NCI-H187 (cell line): ENCODE measurements around the gene SCAMP1.
"Not testable (repeated sequence)": the region's sequence is repeated elsewhere in the genome, so short reads cannot be mapped to it uniquely, and the experiment has no call there.

Source experiments
- DNase-seq, 2 experiments: peaks; one replicate each; lab custom pipeline; 2025; lab: John Stamatoyannopoulos, UW

Gene SCAMP1

DNA sequence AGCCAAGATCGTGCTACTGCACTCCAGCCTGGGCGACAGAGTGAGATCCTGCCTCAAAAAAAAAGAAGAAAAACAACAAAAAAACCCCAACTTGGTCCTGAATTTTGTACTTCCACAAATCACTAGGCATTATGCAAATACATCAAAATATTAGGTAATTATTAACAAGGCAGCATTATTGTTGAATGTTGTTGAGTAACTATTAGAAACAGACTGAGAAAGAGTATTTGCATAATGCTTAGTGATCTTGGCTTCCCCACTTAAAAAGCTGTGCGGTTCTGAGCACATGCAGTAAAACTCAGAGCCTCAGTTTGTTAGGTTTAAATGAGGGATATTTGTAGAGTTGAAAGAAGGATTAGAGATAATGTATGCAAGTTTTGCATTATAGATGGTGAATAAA is 64.2 kb downstream of the SCAMP1 start:
- DNase-seq: no peak

GRCh38 chr5:78429332-78429980 is 69.0 kb downstream of the SCAMP1 start:
- DNase-seq: no peak

GRCh38 chr5:78430866-78431265 is 70.4 kb downstream of the SCAMP1 start:
- DNase-seq: no peak

- no peak for DNase-seq
These were observed 73.6 kb downstream of the SCAMP1 start for GRCh38 chr5:78433972-78434371.

- no peak for DNase-seq
These were observed 87.5 kb downstream of the SCAMP1 start for GRCh38 chr5:78447775-78448424.

GRCh38 chr5:78449103-78449502 is 88.7 kb downstream of the SCAMP1 start:
- no peak for DNase-seq

DNA sequence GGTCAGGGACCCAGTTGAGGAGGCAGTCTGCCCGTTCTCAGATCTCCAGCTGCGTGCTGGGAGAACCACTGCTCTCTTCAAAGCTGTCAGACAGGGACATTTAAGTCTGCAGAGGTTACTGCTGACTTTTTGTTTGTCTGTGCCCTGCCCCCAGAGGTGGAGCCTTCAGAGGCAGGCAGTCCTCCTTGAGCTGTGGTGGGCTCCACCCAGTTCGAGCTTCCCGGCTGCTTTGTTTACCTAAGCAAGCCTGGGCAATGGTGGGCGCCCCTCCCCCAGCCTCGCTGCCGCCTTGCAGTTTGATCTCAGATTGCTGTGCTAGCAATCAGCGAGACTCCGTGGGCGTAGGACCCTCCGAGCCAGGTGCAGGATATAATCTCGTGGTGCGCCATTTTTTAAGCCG is 97.1 kb downstream of the SCAMP1 start:
- DNase-seq: not testable (repeated sequence)

GRCh38 chr5:78458843-78459242 is 98.4 kb downstream of the SCAMP1 start:
- no peak for DNase-seq

- DNase-seq: no peak
These were observed 106.7 kb downstream of the SCAMP1 start for GRCh38 chr5:78467140-78467539.

GRCh38 chr5:78467752-78468357 is 107.4 kb downstream of the SCAMP1 start:
- no peak for DNase-seq

- DNase-seq: no peak
These were observed 111.5 kb downstream of the SCAMP1 start for GRCh38 chr5:78471896-78472295.

GRCh38 chr5:78472469-78473106 is 112.2 kb downstream of the SCAMP1 start:
- DNase-seq: no peak

- no peak for DNase-seq
These were observed 113.3 kb downstream of the SCAMP1 start for GRCh38 chr5:78473751-78474150.

DNA sequence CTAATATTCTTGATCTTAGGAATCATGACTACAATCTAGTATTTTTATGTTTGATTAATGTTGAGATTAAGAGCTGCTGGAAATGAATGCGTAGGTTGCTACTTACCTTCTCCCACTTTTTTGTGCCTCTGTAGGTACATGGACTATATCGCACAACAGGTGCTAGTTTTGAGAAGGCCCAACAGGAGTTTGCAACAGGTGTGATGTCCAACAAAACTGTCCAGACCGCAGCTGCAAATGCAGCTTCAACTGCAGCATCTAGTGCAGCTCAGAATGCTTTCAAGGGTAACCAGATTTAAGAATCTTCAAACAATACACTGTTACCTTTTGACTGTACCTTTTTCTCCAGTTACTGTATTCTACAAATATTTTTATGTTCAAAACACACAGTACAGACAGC is 115.0 kb downstream of the SCAMP1 start:
- no peak for DNase-seq

GRCh38 chr5:78476795-78477194 is 116.4 kb downstream of the SCAMP1 start:
- DNase-seq: no peak

DNA sequence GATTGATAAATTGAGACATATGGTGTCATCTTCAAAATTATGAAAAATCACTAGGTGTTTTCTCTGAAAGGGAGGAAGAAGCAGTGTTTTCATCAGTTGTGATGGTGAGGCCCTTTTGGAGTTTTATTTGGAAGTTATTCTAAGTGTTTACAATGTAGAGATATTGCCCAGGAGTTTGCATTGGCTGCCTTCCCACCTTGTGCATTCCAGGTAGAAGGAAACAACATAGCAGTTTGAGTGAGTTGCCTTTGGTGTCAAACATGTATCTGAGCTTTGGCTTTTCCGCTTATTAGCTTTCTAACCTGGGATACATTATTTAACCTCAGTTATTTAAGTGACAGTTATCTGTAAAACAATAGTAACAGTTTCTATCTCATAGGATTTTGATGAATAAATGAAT is 122.5 kb downstream of the SCAMP1 start:
- no peak for DNase-seq

- no peak for DNase-seq
These were observed 123.5 kb downstream of the SCAMP1 start for GRCh38 chr5:78483809-78484521.

DNA sequence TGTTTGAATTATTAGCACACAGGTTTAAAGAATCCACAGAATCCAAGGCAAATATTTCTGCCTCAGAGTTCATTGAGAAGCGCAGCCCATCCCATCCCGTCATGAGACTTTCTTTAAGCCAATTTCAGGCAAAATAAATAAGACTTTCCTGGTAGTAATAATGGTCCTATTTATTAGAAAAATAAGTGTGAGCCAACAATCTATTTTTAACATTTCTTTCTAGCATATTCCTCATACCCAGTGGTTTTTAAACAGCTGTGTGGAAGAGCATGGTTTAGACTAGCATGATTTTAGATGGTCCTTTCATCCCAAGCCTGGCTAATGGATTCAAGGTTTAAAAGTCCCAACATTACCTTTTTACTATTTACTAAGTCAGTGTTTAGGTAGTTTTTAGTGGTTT is 125.8 kb downstream of the SCAMP1 start:
- no peak for DNase-seq

DNA sequence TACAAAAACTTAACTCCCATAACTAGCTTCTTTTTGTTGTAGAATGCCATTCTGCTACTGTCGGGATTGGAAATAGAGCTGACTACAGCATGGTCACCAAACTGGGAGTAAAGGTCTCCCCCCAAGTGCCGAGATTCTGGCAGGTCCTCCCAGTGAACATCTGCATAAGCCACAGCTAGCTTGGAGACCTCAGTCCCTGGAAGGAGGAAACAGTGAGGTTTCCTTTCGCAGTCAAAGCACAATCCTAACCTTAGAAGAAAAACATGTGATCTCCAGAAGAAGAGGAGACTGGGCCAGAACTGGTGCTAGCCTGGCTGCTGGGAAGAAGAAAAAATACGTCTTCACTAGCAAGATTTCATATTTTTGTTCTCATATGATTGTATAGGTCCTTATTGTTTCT is 127.4 kb downstream of the SCAMP1 start:
- no peak for DNase-seq

GRCh38 chr5:78490709-78491485 is 130.5 kb downstream of the SCAMP1 start:
- DNase-seq: no peak

DNA sequence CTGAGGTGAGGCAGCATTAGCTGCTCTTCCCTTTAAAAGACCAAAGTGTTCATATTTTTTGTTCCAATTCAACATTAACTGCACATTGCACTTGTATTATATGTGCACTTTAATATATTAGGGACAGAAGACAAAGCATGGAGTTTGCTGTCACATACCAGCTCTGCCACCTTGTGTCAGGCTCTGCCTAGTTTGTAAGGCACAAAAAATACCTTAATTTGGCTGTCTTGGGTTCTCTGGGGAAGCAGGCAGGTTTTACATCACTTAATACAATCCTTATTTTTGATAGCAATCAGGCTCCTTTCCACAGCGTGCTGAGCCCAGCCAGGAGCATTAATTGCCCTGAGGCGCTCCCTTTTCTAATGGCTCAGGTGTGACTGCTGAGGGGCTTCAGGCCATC is 131.8 kb downstream of the SCAMP1 start:
- DNase-seq: no peak

DNA sequence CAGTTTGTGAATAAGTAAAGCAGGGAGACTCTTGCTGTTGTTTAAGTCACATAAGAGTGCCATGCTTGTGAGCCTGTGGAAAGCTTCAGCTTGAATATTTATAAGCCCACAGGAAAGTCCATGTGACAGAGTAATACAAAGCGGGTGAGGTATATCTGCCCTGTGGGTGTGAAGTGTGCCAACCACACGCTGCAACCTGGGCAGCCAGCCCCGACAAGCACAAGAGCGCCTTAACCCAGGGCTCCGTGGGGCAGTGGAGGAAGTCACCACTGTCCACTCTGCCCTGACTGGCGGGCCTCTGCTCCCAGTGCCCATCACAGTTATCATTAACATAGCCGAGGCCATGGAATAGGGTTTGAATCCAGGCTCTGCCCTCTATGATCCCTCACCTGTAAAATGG is 132.2 kb downstream of the SCAMP1 start:
- DNase-seq: no peak
